HG03439 (cell line): ENCODE measurements around the gene C1orf122.

Experiments used
- ATAC-seq: cut with Tn5 transposase; IDR thresholded peaks from one replicate; pipeline ENCODE4 v1.9.1; 2021; ENCODE audit warnings: mild to moderate bottlenecking, moderate library complexity; ENCODE audit not compliant: unreplicated experiment

Gene C1orf122

GRCh38 chr1:37844536-37844935 lies 36.9 kb downstream of the C1orf122 start:
- no peak for ATAC-seq

GRCh38 chr1:37845049-37845646 lies 37.6 kb downstream of the C1orf122 start:
- ATAC-seq, result no peak

GRCh38 chr1:37845786-37846185 lies 38.2 kb downstream of the C1orf122 start:
- no peak for ATAC-seq

- no peak for ATAC-seq
Observed at GRCh38 chr1:37846647-37847339, 39.2 kb downstream of the C1orf122 start.

- no peak for ATAC-seq
Observed at GRCh38 chr1:37849480-37849879, 41.9 kb downstream of the C1orf122 start.

GRCh38 chr1:37850352-37850955 lies 42.9 kb downstream of the C1orf122 start:
- no peak for ATAC-seq

GRCh38 chr1:37851262-37851661 lies 43.7 kb downstream of the C1orf122 start:
- ATAC-seq, result no peak

GRCh38 chr1:37851782-37852210 lies 44.2 kb downstream of the C1orf122 start:
- ATAC-seq, result no peak

- ATAC-seq, result no peak
Observed at GRCh38 chr1:37853157-37853556, 45.6 kb downstream of the C1orf122 start.

- ATAC-seq, result no peak
Observed at GRCh38 chr1:37854406-37854805, 46.8 kb downstream of the C1orf122 start.
